Measurements from ENCODE around the gene COPS8. TPM values are rescaled to one million over a fixed set of nuclear protein-coding genes. Genes with fewer than 3 reads are reported as not detected.

Gene COPS8
- total and polyA plus RNA-seq, 2 experiments from 2014 or later, result 120 to 130 TPM

DNA sequence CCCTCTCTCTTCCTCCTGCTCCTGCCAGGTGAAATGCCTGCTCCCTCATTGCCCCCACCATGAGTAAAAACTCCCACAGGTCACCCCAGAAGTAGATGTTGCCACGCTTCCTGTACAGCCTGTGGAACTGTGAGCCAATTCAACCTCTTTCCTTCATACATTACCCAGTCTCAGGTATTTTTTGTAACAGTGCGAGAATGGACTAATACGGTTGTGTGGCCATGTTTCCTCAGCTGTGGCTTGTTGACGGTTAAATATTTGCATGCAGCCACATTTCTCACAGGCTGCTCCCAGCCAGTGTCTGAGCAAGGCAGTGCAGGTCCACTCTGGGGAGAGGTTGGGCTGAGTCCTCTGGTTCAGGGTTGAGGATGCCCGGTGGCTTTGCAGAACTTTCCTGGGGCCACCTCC lies 27.8 kb upstream of the COPS8 start:
- Histone ChIP-seq H3K4me1 (ENCODE audit: insufficient read depth) (no peaks in the 10 kb centered on the region), H3K9me2 (ENCODE audit: insufficient read depth) (no peaks in the 10 kb centered on the region), H3F3A (replicated peaks; ENCODE audit: low read depth) (no peaks in the 10 kb centered on the region), H4K20me1 (replicated peaks; ENCODE audit: insufficient read depth) (no peaks in the 10 kb centered on the region), H3K4me3 (no peak overlapping the region), H3K36me3 (ENCODE audit: insufficient read depth) (no peaks in the 10 kb centered on the region), H2AFZ (no peak overlapping the region), H3K4me2 (no peak overlapping the region), H3K27me3 (ENCODE audit: insufficient read depth) (no peaks in the 10 kb centered on the region), H3K27ac (ENCODE audit: low read depth) (no peak overlapping the region), H3K79me2 (replicated peaks; ENCODE audit: insufficient read depth) (no peaks in the 10 kb centered on the region)
- DNase-seq (ENCODE audit: low spot score), result no peak
- TF ChIP-seq JUNB (IDR thresholded peaks at IDR 0.05; ENCODE audit: unreplicated experiment) (no peak), STAT1 (IDR thresholded peaks at IDR 0.05; ENCODE audit: unreplicated experiment) (no peak), EZH2phosphoT487 (IDR thresholded peaks at IDR 0.05; ENCODE audit: unreplicated experiment) (no peak), POLR2AphosphoS5 (IDR thresholded peaks at IDR 0.05; ENCODE audit: low read depth) (no peak), NANOG (IDR thresholded peaks at IDR 0.05; ENCODE audit: borderline replicate concordance) (no peak), CREB1 (CRISPR knock-in tag; IDR thresholded peaks at IDR 0.05; ENCODE audit: low read depth) (no peak), ZNF331 (CRISPR knock-in tag; IDR thresholded peaks at IDR 0.05; ENCODE audit: low read depth) (no peak), CTCF (conservative IDR thresholded peaks at IDR 0.05; ENCODE audit: low read depth in 2 of 2) (no peak), ZNF114 (CRISPR knock-in tag; IDR thresholded peaks at IDR 0.05) (no peak), EZH2 (IDR thresholded peaks at IDR 0.05; ENCODE audit: low read depth, unreplicated experiment) (no peak)
- TF ChIP-seq, protein P1, sequence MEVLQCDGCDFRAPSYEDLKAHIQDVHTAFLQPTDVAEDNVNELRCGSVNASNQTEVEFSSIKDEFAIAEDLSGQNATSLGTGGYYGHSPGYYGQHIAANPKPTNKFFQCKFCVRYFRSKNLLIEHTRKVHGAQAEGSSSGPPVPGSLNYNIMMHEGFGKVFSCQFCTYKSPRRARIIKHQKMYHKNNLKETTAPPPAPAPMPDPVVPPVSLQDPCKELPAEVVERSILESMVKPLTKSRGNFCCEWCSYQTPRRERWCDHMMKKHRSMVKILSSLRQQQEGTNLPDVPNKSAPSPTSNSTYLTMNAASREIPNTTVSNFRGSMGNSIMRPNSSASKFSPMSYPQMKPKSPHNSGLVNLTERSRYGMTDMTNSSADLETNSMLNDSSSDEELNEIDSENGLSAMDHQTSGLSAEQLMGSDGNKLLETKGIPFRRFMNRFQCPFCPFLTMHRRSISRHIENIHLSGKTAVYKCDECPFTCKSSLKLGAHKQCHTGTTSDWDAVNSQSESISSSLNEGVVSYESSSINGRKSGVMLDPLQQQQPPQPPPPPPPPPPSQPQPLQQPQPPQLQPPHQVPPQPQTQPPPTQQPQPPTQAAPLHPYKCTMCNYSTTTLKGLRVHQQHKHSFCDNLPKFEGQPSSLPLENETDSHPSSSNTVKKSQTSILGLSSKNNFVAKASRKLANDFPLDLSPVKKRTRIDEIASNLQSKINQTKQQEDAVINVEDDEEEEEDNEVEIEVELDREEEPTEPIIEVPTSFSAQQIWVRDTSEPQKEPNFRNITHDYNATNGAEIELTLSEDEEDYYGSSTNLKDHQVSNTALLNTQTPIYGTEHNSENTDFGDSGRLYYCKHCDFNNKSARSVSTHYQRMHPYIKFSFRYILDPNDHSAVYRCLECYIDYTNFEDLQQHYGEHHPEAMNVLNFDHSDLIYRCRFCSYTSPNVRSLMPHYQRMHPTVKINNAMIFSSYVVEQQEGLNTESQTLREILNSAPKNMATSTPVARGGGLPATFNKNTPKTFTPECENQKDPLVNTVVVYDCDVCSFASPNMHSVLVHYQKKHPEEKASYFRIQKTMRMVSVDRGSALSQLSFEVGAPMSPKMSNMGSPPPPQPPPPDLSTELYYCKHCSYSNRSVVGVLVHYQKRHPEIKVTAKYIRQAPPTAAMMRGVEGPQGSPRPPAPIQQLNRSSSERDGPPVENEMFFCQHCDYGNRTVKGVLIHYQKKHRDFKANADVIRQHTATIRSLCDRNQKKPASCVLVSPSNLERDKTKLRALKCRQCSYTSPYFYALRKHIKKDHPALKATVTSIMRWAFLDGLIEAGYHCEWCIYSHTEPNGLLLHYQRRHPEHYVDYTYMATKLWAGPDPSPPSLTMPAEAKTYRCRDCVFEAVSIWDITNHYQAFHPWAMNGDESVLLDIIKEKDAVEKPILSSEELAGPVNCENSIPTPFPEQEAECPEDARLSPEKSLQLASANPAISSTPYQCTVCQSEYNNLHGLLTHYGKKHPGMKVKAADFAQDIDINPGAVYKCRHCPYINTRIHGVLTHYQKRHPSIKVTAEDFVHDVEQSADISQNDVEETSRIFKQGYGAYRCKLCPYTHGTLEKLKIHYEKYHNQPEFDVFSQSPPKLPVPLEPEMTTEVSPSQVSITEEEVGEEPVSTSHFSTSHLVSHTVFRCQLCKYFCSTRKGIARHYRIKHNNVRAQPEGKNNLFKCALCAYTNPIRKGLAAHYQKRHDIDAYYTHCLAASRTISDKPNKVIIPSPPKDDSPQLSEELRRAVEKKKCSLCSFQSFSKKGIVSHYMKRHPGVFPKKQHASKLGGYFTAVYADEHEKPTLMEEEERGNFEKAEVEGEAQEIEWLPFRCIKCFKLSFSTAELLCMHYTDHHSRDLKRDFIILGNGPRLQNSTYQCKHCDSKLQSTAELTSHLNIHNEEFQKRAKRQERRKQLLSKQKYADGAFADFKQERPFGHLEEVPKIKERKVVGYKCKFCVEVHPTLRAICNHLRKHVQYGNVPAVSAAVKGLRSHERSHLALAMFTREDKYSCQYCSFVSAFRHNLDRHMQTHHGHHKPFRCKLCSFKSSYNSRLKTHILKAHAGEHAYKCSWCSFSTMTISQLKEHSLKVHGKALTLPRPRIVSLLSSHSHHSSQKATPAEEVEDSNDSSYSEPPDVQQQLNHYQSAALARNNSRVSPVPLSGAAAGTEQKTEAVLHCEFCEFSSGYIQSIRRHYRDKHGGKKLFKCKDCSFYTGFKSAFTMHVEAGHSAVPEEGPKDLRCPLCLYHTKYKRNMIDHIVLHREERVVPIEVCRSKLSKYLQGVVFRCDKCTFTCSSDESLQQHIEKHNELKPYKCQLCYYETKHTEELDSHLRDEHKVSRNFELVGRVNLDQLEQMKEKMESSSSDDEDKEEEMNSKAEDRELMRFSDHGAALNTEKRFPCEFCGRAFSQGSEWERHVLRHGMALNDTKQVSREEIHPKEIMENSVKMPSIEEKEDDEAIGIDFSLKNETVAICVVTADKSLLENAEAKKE (CRISPR knock-in tag; IDR thresholded peaks at IDR 0.05), result no peak
- TF ChIP-seq, protein P2, sequence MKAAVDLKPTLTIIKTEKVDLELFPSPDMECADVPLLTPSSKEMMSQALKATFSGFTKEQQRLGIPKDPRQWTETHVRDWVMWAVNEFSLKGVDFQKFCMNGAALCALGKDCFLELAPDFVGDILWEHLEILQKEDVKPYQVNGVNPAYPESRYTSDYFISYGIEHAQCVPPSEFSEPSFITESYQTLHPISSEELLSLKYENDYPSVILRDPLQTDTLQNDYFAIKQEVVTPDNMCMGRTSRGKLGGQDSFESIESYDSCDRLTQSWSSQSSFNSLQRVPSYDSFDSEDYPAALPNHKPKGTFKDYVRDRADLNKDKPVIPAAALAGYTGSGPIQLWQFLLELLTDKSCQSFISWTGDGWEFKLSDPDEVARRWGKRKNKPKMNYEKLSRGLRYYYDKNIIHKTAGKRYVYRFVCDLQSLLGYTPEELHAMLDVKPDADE (IDR thresholded peaks at IDR 0.05), result no peak
- TF ChIP-seq, protein P3, sequence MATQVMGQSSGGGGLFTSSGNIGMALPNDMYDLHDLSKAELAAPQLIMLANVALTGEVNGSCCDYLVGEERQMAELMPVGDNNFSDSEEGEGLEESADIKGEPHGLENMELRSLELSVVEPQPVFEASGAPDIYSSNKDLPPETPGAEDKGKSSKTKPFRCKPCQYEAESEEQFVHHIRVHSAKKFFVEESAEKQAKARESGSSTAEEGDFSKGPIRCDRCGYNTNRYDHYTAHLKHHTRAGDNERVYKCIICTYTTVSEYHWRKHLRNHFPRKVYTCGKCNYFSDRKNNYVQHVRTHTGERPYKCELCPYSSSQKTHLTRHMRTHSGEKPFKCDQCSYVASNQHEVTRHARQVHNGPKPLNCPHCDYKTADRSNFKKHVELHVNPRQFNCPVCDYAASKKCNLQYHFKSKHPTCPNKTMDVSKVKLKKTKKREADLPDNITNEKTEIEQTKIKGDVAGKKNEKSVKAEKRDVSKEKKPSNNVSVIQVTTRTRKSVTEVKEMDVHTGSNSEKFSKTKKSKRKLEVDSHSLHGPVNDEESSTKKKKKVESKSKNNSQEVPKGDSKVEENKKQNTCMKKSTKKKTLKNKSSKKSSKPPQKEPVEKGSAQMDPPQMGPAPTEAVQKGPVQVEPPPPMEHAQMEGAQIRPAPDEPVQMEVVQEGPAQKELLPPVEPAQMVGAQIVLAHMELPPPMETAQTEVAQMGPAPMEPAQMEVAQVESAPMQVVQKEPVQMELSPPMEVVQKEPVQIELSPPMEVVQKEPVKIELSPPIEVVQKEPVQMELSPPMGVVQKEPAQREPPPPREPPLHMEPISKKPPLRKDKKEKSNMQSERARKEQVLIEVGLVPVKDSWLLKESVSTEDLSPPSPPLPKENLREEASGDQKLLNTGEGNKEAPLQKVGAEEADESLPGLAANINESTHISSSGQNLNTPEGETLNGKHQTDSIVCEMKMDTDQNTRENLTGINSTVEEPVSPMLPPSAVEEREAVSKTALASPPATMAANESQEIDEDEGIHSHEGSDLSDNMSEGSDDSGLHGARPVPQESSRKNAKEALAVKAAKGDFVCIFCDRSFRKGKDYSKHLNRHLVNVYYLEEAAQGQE (IDR thresholded peaks at IDR 0.05; ENCODE audit: unreplicated experiment), result no peak
- H3K36me3 Mint-ChIP-seq (ENCODE audit: low read depth), result no peaks in the 10 kb centered on the region
- no peaks in the 10 kb centered on the region for H3K9me3 Mint-ChIP-seq
- H3K27ac Mint-ChIP-seq, result peak overlapping the region; percentile 39; the same call in 1 of the 2 replicates
- H3K4me1 Mint-ChIP-seq, result peaks cover 21% of the 10 kb centered on the region
- no peak overlapping the region for H3K4me3 Mint-ChIP-seq
- no peak for ATAC-seq
- H3K27me3 Mint-ChIP-seq (ENCODE audit: insufficient read depth, low read depth, poor library complexity), result peaks cover 2% of the 10 kb centered on the region

Measured in GM23338 (cell line).